Lung (tissue), 12 donors: ENCODE results near the gene PLA2G2F. TPM values are rescaled to one million over a fixed set of nuclear protein-coding genes. Genes with fewer than 3 reads are reported as not detected.

Source experiments
- ATAC-seq: fragments of 200-7000 bp; cut with Tn5 transposase; one replicate; pipeline ENCODE4 v1.9.1; 2020; ENCODE audit warnings: moderate number of reproducible peaks; ENCODE audit not compliant: insufficient read depth, low FRiP score
- DNase-seq, 3 donors: peaks; one replicate each; pipeline ENCODE4 v3.0.0-alpha.2; 2013 to 2017
- H3K27ac ChIP-seq, 2 donors: one replicate each; pipeline ENCODE4 v1.5.1; 2013; ENCODE audit warnings: mild to moderate bottlenecking in 2 of 2, moderate library complexity in 2 of 2, control low read depth in 1 of 2, inconsistent platforms in 1 of 2, low read depth in 1 of 2, low read length in 1 of 2
- H3K27me3 ChIP-seq, 3 donors: one replicate each; pipeline ENCODE4 v1.5.1; 2013; ENCODE audit warnings: low read length in 2 of 3; ENCODE audit not compliant: control insufficient read depth in 3 of 3, insufficient read depth in 3 of 3
- H3K36me3 ChIP-seq, 4 donors: one replicate each; pipeline ENCODE4 v1.5.1; 2013; ENCODE audit warnings: low read length in 4 of 4, mild to moderate bottlenecking in 1 of 4, moderate library complexity in 1 of 4; ENCODE audit not compliant: control insufficient read depth in 4 of 4, insufficient read depth in 4 of 4
- H3K4me1 ChIP-seq, 5 donors: one replicate each; pipeline ENCODE4 v1.5.1; 2013; ENCODE audit warnings: low read length in 5 of 5, mild to moderate bottlenecking in 2 of 5, moderate library complexity in 1 of 5; ENCODE audit not compliant: control insufficient read depth in 5 of 5, insufficient read depth in 5 of 5
- H3K4me3 ChIP-seq: one replicate; pipeline ENCODE4 v1.5.1; 2013; ENCODE audit warnings: mild to moderate bottlenecking, control low read depth, moderate library complexity
- H3K9ac ChIP-seq, 2 donors: one replicate each; pipeline ENCODE4 v1.5.1; 2013; ENCODE audit warnings: low read length in 2 of 2, control low read depth in 1 of 2; ENCODE audit not compliant: insufficient read depth in 1 of 2
- H3K9me3 ChIP-seq, 4 donors: one replicate each; pipeline ENCODE4 v1.5.1; 2013; ENCODE audit warnings: low read length in 3 of 4, mild to moderate bottlenecking in 1 of 4, moderate library complexity in 1 of 4; ENCODE audit not compliant: control insufficient read depth in 4 of 4, insufficient read depth in 3 of 4
- CTCF ChIP-seq: IDR thresholded peaks from 2 replicates; pipeline ENCODE4 v1.5.1; 2012; ENCODE audit warnings: mild to moderate bottlenecking; ENCODE audit errors: control extremely low read depth, extremely low read depth
- WGBS, 2 donors: extraction: QIAGEN DNeasy Blood & Tissue Kit; methylation state at CpG; one replicate each; pipeline ENCODE4 v1.1.7; 2013; 5-methylcytosine and 5-hydroxymethylcytosine counted together
- polyA plus RNA-seq, 2 donors: library from polyadenylated mRNA; stranded (reverse); fragments of 200-250 nt; gene quantifications; one replicate each; pipeline ENCODE4 v1.2.1, GENCODE V29; 2013
- total RNA-seq, 2 donors: library from RNA; depleted of rRNA in 1 of 2; stranded (reverse); fragments of >200 nt in 1 of 2; gene quantifications; one replicate each; pipeline ENCODE4 v1.2.1, GENCODE V29; 2014 to 2021
- donor health status: control.
- donor health status: control.
- donor health status: Bipolar disorder and iron deficiency.
- donor health status: healthy.
- donor health status: DM: yes; HTN: yes; CAD: no.

Gene PLA2G2F
- total and polyA plus RNA-seq, 4 donors = not detected

GRCh38 chr1:20109223-20109856 is 29.8 kb upstream of the PLA2G2F start:
- Histone ChIP-seq H3K9ac (no peak overlapping the region), H3K36me3 (no peaks in the 10 kb centered on the region), H3K27me3 (peaks cover 0 to 13% (median 0%) of the 10 kb centered on the region in 3 donors), H3K27ac (no peak overlapping the region), H3K4me3 (no peak overlapping the region), H3K4me1 (peaks cover 0 to 9% (median 0%) of the 10 kb centered on the region in 5 donors), H3K9me3 (no peaks in the 10 kb centered on the region)
- no peak for TF ChIP-seq CTCF
- WGBS, 2 donors = 66 to 67% methylated on average over 4 of the region's 4 CpGs
- ATAC-seq (peak; percentile 58), DNase-seq (no peak)

- H3K27ac ChIP-seq = no peak overlapping the region
- no peak for DNase-seq
These were observed 28.4 kb upstream of the PLA2G2F start for GRCh38 chr1:20110679-20111078.

DNA sequence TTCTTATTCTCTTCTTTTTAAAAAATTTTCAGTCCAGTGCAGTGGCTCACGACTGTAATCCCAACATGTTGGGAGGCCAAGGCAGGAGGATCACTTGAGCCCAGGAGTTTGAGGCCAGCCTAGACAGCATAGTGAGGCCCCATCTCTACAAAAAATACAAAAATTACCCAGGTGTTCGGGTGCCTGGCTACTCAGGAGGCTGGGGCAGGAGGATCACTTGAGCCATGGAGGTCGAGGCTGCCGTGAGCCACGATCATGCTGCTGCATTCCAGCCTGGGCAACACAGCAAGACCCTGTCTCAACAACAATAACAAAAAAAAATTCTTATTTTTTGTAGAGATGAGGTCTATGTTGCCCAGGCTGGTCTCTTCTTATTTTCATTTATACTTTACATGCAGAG is 27.7 kb upstream of the PLA2G2F start:
- Histone ChIP-seq H3K27me3 (peaks cover 0 to 13% (median 0%) of the 10 kb centered on the region in 3 donors), H3K4me3 (no peak overlapping the region), H3K36me3 (no peaks in the 10 kb centered on the region), H3K9me3 (no peaks in the 10 kb centered on the region), H3K4me1 (peaks cover 0 to 9% (median 0%) of the 10 kb centered on the region in 5 donors), H3K27ac (no peak overlapping the region), H3K9ac (no peak overlapping the region)
- DNase-seq (no peak), ATAC-seq (no peak)
- 95 to 96% methylated on average over 5 of the region's 5 CpGs for WGBS, 2 donors
- TF ChIP-seq CTCF = no peak

More at GRCh38 chr1:20110679-20111078, 28.4 kb upstream of the PLA2G2F start:
- Histone ChIP-seq H3K36me3 (no peaks in the 10 kb centered on the region), H3K4me1 (peaks cover 0 to 9% (median 0%) of the 10 kb centered on the region in 5 donors), H3K9me3 (no peaks in the 10 kb centered on the region), H3K9ac (no peak overlapping the region), H3K27me3 (peaks cover 0 to 13% (median 0%) of the 10 kb centered on the region in 3 donors), H3K4me3 (no peak overlapping the region)
- WGBS, 2 donors = 70 to 74% methylated on average over 12 of the region's 12 CpGs
- ATAC-seq = no peak
- TF ChIP-seq CTCF = no peak
